ENCODE results near the gene ABL1. TPM values are rescaled to one million over a fixed set of nuclear protein-coding genes. Genes with fewer than 3 reads are reported as not detected.

ABL1 gene
- total RNA-seq, 1 experiment from 2014 or later = 78.6 TPM

- Histone ChIP-seq H3K9me3 (ENCODE audit: low read depth, low read length, poor library complexity, severe bottlenecking) (no peaks in the 10 kb centered on the region), H3K27me3 (replicated peaks; ENCODE audit: insufficient read depth, low read depth, low read length, poor library complexity) (no peaks in the 10 kb centered on the region), H3K27ac (ENCODE audit: low read depth, low read length, poor library complexity, severe bottlenecking) (no peak overlapping the region), H3K4me1 (ENCODE audit: insufficient read depth, low read length, poor library complexity, severe bottlenecking) (no peaks in the 10 kb centered on the region), H3K4me3 (ENCODE audit: low read depth, low read length, poor library complexity, severe bottlenecking) (no peak overlapping the region), H3K36me3 (ENCODE audit: insufficient read depth, low read length, poor library complexity, severe bottlenecking) (peaks cover 24% of the 10 kb centered on the region)
- ChIA-PET POLR2A (ENCODE audit: low non-redundant PET) (no interaction called here), CTCF (no interaction called here)
- no TSS peak for BruUV-seq (replicated peaks)
- DNase-seq (ENCODE audit: low spot score) = no peak
- no peak for TF ChIP-seq EZH2 (IDR thresholded peaks at IDR 0.05; ENCODE audit: borderline replicate concordance, low read depth, low read length, poor library complexity, severe bottlenecking)
- no peak for TF ChIP-seq CTCF (conservative IDR thresholded peaks at IDR 0.05; ENCODE audit: low read depth, low read length)
- intact Hi-C loops (cut with micrococcal nuclease; ENCODE audit: unreplicated experiment) = no loop called here
Observed at GRCh38 chr9:130892477-130893304, 57.6 kb downstream of the ABL1 start.

GRCh38 chr9:130893341-130894101 lies 58.5 kb downstream of the ABL1 start:
- CTCF ChIA-PET = no interaction called here
- H3K4me3 ChIP-seq (ENCODE audit: low read depth, low read length, poor library complexity, severe bottlenecking) = no peak overlapping the region
- no peaks in the 10 kb centered on the region for H3K27me3 ChIP-seq (replicated peaks; ENCODE audit: insufficient read depth, low read depth, low read length, poor library complexity)
- H3K36me3 ChIP-seq (ENCODE audit: insufficient read depth, low read length, poor library complexity, severe bottlenecking) = peaks cover 16% of the 10 kb centered on the region
- H3K27ac ChIP-seq (ENCODE audit: low read depth, low read length, poor library complexity, severe bottlenecking) = no peak overlapping the region
- TF ChIP-seq EZH2 (IDR thresholded peaks at IDR 0.05; ENCODE audit: borderline replicate concordance, low read depth, low read length, poor library complexity, severe bottlenecking) (no peak), CTCF (conservative IDR thresholded peaks at IDR 0.05; ENCODE audit: low read depth, low read length) (no peak)
- no peaks in the 10 kb centered on the region for H3K9me3 ChIP-seq (ENCODE audit: low read depth, low read length, poor library complexity, severe bottlenecking)
- intact Hi-C loops (cut with micrococcal nuclease; ENCODE audit: unreplicated experiment) = no loop called here
- POLR2A ChIA-PET (ENCODE audit: low non-redundant PET) = no interaction called here
- H3K4me1 ChIP-seq (ENCODE audit: insufficient read depth, low read length, poor library complexity, severe bottlenecking) = no peaks in the 10 kb centered on the region
- no peak for DNase-seq (ENCODE audit: low spot score)
- no TSS peak for BruUV-seq (replicated peaks)

- Histone ChIP-seq H3K36me3 (ENCODE audit: insufficient read depth, low read length, poor library complexity, severe bottlenecking) (peaks cover 11% of the 10 kb centered on the region), H3K27me3 (replicated peaks; ENCODE audit: insufficient read depth, low read depth, low read length, poor library complexity) (no peaks in the 10 kb centered on the region), H3K9me3 (ENCODE audit: low read depth, low read length, poor library complexity, severe bottlenecking) (no peaks in the 10 kb centered on the region), H3K27ac (ENCODE audit: low read depth, low read length, poor library complexity, severe bottlenecking) (no peak overlapping the region), H3K4me3 (ENCODE audit: low read depth, low read length, poor library complexity, severe bottlenecking) (no peak overlapping the region), H3K4me1 (ENCODE audit: insufficient read depth, low read length, poor library complexity, severe bottlenecking) (no peaks in the 10 kb centered on the region)
- no peak for DNase-seq (ENCODE audit: low spot score)
- no TSS peak for BruUV-seq (replicated peaks)
- TF ChIP-seq EZH2 (IDR thresholded peaks at IDR 0.05; ENCODE audit: borderline replicate concordance, low read depth, low read length, poor library complexity, severe bottlenecking) (no peak), CTCF (conservative IDR thresholded peaks at IDR 0.05; ENCODE audit: low read depth, low read length) (no peak)
- ChIA-PET POLR2A (ENCODE audit: low non-redundant PET) (no interaction called here), CTCF (no interaction called here)
- intact Hi-C loops (cut with micrococcal nuclease; ENCODE audit: unreplicated experiment) = no loop called here
Observed at GRCh38 chr9:130894546-130894945, 59.5 kb downstream of the ABL1 start.

All from A673 (cell line).